GM19351 (cell line): ENCODE results near the gene OGFOD2.
A peak's percentile ranks its signal among the peaks of the same experiment; 100 is the strongest.

ENCODE experiments used
- ATAC-seq: cut with Tn5 transposase; IDR thresholded peaks from one replicate; pipeline ENCODE4 v1.9.1; 2021; ENCODE audit warnings: mild to moderate bottlenecking, moderate library complexity; ENCODE audit not compliant: unreplicated experiment

The OGFOD2 gene

DNA sequence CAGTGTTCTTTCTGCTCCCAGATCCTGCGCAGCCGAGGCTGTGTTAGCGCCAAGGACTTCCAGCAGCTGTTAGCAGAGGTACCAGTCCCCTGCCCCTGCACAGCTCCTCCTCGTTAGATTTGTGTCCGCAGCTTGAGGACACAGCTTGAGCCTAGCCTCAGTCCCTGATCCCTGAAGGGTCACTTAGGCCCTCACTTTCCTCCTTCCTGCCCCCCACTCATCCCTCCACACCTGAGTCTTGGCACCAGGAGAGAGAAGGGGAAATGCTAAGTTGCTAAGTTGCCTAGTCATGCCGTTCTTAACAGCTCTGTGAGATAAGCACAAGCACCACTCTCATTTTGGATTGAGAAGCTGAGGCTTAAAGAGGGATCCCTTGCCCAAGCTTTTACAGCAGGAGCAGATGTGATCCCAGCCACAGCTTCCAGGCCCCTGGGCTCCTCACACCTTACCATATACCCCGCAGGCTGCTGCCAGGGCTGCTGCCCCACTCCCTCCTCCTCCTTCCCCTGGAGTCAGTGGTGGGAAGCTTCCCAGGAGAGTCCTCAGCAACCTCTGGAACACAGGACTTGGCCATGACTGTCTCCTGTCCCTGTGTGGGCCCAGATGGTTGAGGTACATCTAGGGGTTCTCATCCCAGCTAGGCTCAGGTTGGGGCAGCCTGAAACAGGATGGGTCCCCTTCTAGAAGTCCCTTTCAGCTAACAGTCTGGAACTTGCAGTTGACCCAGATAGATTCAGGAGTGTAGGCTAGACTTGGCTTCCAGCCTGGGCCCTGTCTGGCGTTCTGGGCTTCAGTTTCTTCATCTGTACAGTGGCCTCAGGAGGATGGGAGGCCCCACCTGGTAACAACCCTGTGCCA is 975 bp downstream of the OGFOD2 start:
- no peak for ATAC-seq

DNA sequence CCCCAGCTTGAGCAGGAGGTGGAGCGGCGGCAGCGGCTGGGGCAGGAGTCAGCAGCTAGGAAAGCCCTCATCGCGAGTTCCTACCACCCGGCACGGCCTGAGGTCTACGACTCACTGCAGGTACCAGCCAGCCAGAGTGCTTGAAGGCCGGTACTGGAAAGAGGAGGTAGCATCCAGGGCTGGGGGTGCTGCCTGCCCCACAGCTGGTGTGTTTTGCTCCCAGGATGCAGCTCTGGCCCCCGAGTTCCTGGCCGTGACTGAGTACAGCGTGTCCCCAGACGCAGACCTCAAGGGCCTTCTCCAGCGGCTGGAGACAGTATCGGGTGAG is 1.6 kb downstream of the OGFOD2 start:
- ATAC-seq: no peak

GRCh38 chr12:122977153-122977552 is 2.1 kb downstream of the OGFOD2 start:
- ATAC-seq: no peak

- no peak for ATAC-seq
Observed at GRCh38 chr12:122977655-122978392, 2.8 kb downstream of the OGFOD2 start.

GRCh38 chr12:122978507-122978955 is 3.5 kb downstream of the OGFOD2 start:
- ATAC-seq: no peak

GRCh38 chr12:122979001-122979907 is 4.2 kb downstream of the OGFOD2 start:
- no peak for ATAC-seq

DNA sequence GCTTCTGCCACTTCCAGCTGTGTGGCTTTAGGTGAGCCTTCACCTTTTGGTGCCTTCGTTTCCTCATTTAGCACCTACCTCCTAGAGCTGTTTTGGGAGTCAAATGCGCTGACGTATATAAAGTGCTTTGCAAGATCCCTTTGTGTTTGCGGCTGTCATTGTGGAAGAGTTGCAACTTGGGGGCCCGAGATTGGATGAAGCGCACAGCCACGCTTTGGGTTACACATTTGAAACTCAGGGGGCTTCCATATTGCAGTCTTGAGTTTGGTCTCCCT is 4.8 kb downstream of the OGFOD2 start:
- peak; percentile 6 for ATAC-seq

DNA sequence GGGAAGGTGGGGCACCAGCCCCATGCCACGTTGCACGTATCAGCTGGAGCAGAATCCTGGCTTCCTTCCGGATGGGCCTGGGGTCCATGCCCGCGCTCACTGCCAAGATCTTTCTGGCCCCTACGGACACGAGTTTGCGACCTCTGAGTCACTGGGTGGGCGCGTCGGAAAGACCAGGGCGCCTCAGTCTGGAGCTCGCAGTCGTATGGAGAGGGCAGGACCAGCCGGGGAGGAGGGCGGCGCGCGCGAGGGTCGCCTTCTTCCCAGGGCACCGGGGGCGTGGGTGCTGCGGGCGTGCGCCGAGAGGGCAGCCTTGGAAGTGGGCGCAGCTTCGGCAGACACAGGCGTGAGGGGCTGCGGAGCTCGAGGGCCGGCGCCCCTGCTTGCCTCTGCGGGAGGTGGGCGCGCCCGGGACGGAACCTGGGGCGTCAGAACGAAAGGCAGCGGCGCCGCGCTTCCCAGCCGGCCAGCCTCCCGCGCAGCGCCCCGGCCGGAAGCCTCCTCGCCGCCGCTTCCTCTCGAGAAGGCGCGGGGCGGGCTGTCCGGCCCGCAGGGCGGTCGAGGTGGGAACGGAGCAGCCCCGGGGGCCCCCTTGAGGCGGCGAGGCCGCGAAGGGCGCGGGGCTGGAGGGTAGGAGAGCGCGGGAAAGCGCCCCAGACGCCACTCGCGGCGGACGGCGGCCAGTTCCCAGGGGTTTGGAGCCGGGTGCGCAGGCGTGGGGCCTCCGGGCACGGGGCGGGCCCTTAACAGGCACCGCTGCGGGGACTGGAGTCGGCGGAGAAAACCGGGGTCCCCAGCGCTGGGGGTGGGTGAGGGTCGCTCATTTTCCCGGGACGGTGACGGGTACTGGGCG is 5.4 kb downstream of the OGFOD2 start, which contains the start of gene ARL6IP4:
TSS of gene ARL6IP4 (plus strand) at position 499 of the 853 bp plus-strand sequence. CDS start 459 bp downstream, outside the sequence.
- ATAC-seq: peak; percentile 61

- ATAC-seq: peak; percentile 29
Observed at GRCh38 chr12:122981036-122981471, 6.0 kb downstream of the OGFOD2 start.

GRCh38 chr12:122981587-122982476 is 6.8 kb downstream of the OGFOD2 start:
- no peak for ATAC-seq

- no peak for ATAC-seq
Observed at GRCh38 chr12:122982477-122982815, 7.4 kb downstream of the OGFOD2 start.

- ATAC-seq: no peak
Observed at GRCh38 chr12:122982963-122983788, 8.1 kb downstream of the OGFOD2 start.

GRCh38 chr12:122983789-122984515 is 8.9 kb downstream of the OGFOD2 start:
- ATAC-seq: no peak

DNA sequence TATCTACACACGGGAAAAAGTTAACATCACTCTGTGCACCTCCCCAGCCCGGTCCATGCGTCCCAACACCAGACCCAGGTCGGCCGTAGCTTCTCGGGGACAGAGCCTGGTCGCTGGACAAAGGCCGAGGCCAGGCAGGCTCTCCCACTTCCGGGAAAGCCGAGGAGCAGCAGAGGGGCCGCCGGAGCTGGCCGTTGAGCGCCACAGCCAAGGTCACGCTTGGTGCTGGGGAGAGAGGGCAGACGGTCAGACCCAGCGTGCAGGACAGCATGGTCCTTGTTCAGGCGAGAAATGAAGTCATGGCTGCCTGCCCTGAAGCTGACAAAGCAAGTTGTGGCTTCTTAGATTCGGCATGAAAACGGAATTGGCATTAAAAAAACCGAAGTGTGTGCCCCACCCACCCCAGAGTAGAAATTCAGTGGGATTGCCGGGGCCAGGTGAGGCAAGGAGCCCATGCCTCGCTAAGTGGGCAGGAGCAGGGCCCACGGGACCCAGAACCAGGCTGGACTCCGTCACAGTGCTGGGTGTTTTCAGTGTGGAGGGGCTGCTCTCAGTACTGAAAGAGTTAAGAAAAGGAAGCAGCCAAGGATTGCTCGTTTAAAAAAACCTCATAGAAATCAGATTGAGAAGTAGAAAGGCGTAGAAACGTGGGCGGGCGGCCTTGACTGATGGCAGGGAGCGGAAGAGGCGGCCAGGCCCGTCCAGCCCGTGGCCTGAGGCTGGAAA is 9.7 kb downstream of the OGFOD2 start:
- ATAC-seq: no peak

GRCh38 chr12:122985338-122986257 is 10.6 kb downstream of the OGFOD2 start:
- ATAC-seq: no peak

DNA sequence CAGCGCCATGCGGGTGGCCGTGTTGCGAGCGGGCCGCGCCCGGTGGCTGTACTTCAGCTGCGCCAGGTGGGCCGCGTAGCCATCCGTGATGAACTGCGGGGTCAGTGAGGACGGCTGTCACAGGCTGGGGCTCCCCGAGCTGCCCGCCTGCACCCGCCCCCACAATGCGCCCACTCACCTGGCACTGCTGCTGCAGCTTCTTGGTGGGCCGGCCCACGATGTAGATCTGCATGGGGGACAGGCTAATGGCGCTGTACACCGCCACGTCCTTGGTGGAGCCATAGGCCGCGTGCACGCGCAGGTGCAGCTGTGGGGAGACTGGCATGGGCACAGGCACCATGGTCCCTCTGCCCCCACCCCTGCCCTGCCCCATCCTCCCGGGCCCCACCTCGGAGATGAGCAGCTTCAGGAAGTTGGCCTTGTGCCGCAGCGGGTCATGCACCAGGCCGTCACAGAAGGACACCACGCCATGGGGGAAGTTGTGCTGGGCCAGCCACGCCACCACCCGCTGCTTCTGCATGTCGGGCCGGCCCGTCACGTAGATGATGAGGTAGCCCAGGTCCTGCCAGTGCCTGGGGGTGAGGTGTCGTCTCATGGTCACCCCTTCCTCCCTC is 11.3 kb downstream of the OGFOD2 start:
- ATAC-seq: no peak
